C1 segment of cervical spinal cord (tissue), 14 donors: ENCODE measurements around the gene RIN1.
A peak's percentile ranks its signal among the peaks of the same experiment; 100 is the strongest.

ENCODE experiments used
- DNase-seq, 14 donors: peaks; one replicate each; lab custom pipeline; 2025; lab: John Stamatoyannopoulos, UW

RIN1 gene

GRCh38 chr11:66299186-66299585, 37.0 kb downstream of the RIN1 start:
- no peak for DNase-seq

GRCh38 chr11:66297610-66298009, 38.6 kb downstream of the RIN1 start:
- DNase-seq, result no peak

- DNase-seq, result no peak
Observed at GRCh38 chr11:66294626-66295620, 41.3 kb downstream of the RIN1 start.

- no peak for DNase-seq
Observed at GRCh38 chr11:66293777-66294625, 42.2 kb downstream of the RIN1 start.

GRCh38 chr11:66293352-66293751, 42.9 kb downstream of the RIN1 start:
- DNase-seq, result no peak

GRCh38 chr11:66292543-66293332, 43.5 kb downstream of the RIN1 start:
- peak in 1 of 14 donors; percentile 34 for DNase-seq

GRCh38 chr11:66291706-66292542, 44.3 kb downstream of the RIN1 start, which contains the start of gene TMEM151A:
Gene TMEM151A (plus strand): TSS chr11:66291894. CDS start chr11:66292014, 120 bp downstream.
- DNase-seq, result peak in 5 of 14 donors; percentile 19 to 62 (median 35)

- DNase-seq, result peak in 3 of 14 donors; percentile 28 to 50 (median 29)
Observed at GRCh38 chr11:66291303-66291705, 44.9 kb downstream of the RIN1 start.

- DNase-seq, result no peak
Observed at GRCh38 chr11:66290330-66290621, 46.0 kb downstream of the RIN1 start.

GRCh38 chr11:66289548-66290329, 46.5 kb downstream of the RIN1 start:
- DNase-seq, result peak in 3 of 14 donors; percentile 67 to 81 (median 70)

- peak; percentile 86 to 100 (median 98) for DNase-seq
Observed at GRCh38 chr11:66288671-66289547, 47.3 kb downstream of the RIN1 start, which contains the start of gene YIF1A. Gene YIF1A (minus strand): TSS chr11:66289143. CDS start chr11:66288985, 158 bp downstream.

- no peak for DNase-seq
Observed at GRCh38 chr11:66287889-66288670, 48.2 kb downstream of the RIN1 start.

GRCh38 chr11:66287211-66287888, 48.9 kb downstream of the RIN1 start:
- no peak for DNase-seq

- DNase-seq, result no peak
Observed at GRCh38 chr11:66286699-66287098, 49.5 kb downstream of the RIN1 start.

GRCh38 chr11:66285250-66285947, 50.8 kb downstream of the RIN1 start:
- peak in 1 of 14 donors; percentile 54 for DNase-seq

GRCh38 chr11:66284526-66285078, 51.6 kb downstream of the RIN1 start:
- no peak for DNase-seq
